ENCODE results near the gene CALHM4.

GRCh38 chr6:116586276-116586675 is 32.7 kb downstream of the CALHM4 start:
- TF ChIP-seq, protein P1, sequence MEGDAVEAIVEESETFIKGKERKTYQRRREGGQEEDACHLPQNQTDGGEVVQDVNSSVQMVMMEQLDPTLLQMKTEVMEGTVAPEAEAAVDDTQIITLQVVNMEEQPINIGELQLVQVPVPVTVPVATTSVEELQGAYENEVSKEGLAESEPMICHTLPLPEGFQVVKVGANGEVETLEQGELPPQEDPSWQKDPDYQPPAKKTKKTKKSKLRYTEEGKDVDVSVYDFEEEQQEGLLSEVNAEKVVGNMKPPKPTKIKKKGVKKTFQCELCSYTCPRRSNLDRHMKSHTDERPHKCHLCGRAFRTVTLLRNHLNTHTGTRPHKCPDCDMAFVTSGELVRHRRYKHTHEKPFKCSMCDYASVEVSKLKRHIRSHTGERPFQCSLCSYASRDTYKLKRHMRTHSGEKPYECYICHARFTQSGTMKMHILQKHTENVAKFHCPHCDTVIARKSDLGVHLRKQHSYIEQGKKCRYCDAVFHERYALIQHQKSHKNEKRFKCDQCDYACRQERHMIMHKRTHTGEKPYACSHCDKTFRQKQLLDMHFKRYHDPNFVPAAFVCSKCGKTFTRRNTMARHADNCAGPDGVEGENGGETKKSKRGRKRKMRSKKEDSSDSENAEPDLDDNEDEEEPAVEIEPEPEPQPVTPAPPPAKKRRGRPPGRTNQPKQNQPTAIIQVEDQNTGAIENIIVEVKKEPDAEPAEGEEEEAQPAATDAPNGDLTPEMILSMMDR (IDR thresholded peaks at IDR 0.05) = no peak
- no peak for TF ChIP-seq POLR2A (IDR thresholded peaks at IDR 0.05)

Measured in esophagus squamous epithelium (tissue), 4 donors.